Uterus (tissue), 2 donors: ENCODE data around the gene FCRL4.

ENCODE experiments used
- CTCF ChIP-seq, 4 experiments: fragments of 200-600 bp in 2 of 4; fragments of 450-650 bp in 2 of 4; sonication (generic) in 2 of 4; IDR thresholded peaks; one replicate each; pipeline ENCODE4 v1.5.1; 2016 to 2019; ENCODE audit warnings: antibody characterized with exemption in 4 of 4, mild to moderate bottlenecking in 2 of 4, moderate library complexity in 1 of 4
- POLR2A ChIP-seq, 2 donors: fragments of 450-650 bp; IDR thresholded peaks; one replicate each; pipeline ENCODE4 v1.6.1; 2016; ENCODE audit warnings: antibody characterized with exemption in 2 of 2, mild to moderate bottlenecking in 1 of 2, moderate library complexity in 1 of 2

GRCh38 chr1:157540852-157541251 lies 57.0 kb downstream of the FCRL4 start:
- TF ChIP-seq CTCF (IDR thresholded peaks at IDR 0.05) (no peak), POLR2A (IDR thresholded peaks at IDR 0.05) (no peak)
